H1 (cell line): ENCODE results near the gene CSNK1D. TPM values are rescaled to one million over a fixed set of nuclear protein-coding genes. Genes with fewer than 3 reads are reported as not detected.
A peak's percentile ranks its signal among the peaks of the same experiment; 100 is the strongest.

Experiments
- CTCF ChIA-PET: fragments of 300-600 bp; sonication (Branson Sonifier 250); formaldehyde crosslinking; loops from one replicate; lab custom pipeline; 2021; ENCODE audit not compliant: partially characterized antibody; lab: Charles Lee
- POLR2A ChIA-PET: fragments of 300-600 bp; sonication (Branson Sonifier 250); formaldehyde crosslinking; loops from one replicate; lab custom pipeline; 2021; ENCODE audit warnings: inconsistent platforms; ENCODE audit not compliant: partially characterized antibody; lab: Charles Lee
- DNase-seq, 2 experiments: peaks; one replicate each; pipeline versions ENCODE4 v3.0.0 to v3.0.0-alpha.2; 2010 to 2022; ENCODE audit warnings: low spot score in 2 of 2, low read depth in 1 of 2, mixed read lengths in 1 of 2
- FAIRE-seq: peaks from 2 replicates; lab custom pipeline; 2011; peaks lifted over from hg19 to GRCh38; lab: Jason Lieb, UNC
- H2AFZ ChIP-seq: 2 replicates; pipeline ENCODE4 v1.8.1; 2012; ENCODE audit warnings: low read length, inconsistent platforms
- H2AK5ac ChIP-seq: 2 replicates; pipeline ENCODE4 v1.6.1; 2013; ENCODE audit warnings: low read depth, low read length
- H2BK120ac ChIP-seq: replicated peaks from 2 replicates; pipeline ENCODE3; 2013; ENCODE audit warnings: low read depth, low read length, inconsistent platforms
- H2BK12ac ChIP-seq: 2 replicates; pipeline ENCODE4 v1.6.1; 2013; ENCODE audit warnings: low read depth, low read length
- H2BK15ac ChIP-seq: 2 replicates; pipeline ENCODE4 v1.6.1; 2013; ENCODE audit warnings: low read length
- H2BK20ac ChIP-seq: 2 replicates; pipeline ENCODE4 v1.6.1; 2013; ENCODE audit warnings: low read length
- H2BK5ac ChIP-seq: 2 replicates; pipeline ENCODE4 v1.6.1; 2013; ENCODE audit warnings: low read depth, low read length
- H3K14ac ChIP-seq: 2 replicates; pipeline ENCODE4 v1.6.1; 2013; ENCODE audit warnings: inconsistent platforms; ENCODE audit not compliant: insufficient read length
- H3K18ac ChIP-seq: 2 replicates; pipeline ENCODE4 v1.6.1; 2013; ENCODE audit warnings: low read length; ENCODE audit errors: extremely low read depth
- H3K23ac ChIP-seq: 2 replicates; pipeline ENCODE4 v1.6.1; 2013; ENCODE audit warnings: inconsistent platforms; ENCODE audit not compliant: insufficient read length
- H3K23me2 ChIP-seq: 2 replicates; pipeline ENCODE4 v1.6.1; 2013; ENCODE audit warnings: low read depth, low read length
- H3K27ac ChIP-seq: 2 replicates; pipeline ENCODE4 v1.6.1; 2011; ENCODE audit warnings: low read depth, low read length, inconsistent platforms
- H3K27me3 ChIP-seq, 4 experiments: replicated peaks in 1 of 4; 1 replicate in 1 of 4; 2 replicates in 3 of 4; pipeline versions ENCODE4 v1.6.1 to v1.8.1; 2011 to 2013; ENCODE audit warnings: low read length in 3 of 4, mild to moderate bottlenecking in 3 of 4, inconsistent platforms in 2 of 4, mixed read lengths in 2 of 4, moderate library complexity in 1 of 4; ENCODE audit not compliant: control insufficient read depth in 3 of 4, insufficient read depth in 3 of 4; ENCODE audit errors: extremely low read depth in 1 of 4
- H3K36me3 ChIP-seq, 4 experiments: 2 replicates each; pipeline versions ENCODE4 v1.6.1 to v1.8.1; 2011 to 2013; ENCODE audit warnings: mild to moderate bottlenecking in 4 of 4, low read length in 3 of 4, moderate library complexity in 2 of 4, control low read depth in 1 of 4, inconsistent platforms in 1 of 4; ENCODE audit not compliant: insufficient read depth in 4 of 4, control insufficient read depth in 2 of 4
- H3K4ac ChIP-seq: replicated peaks from 2 replicates; pipeline ENCODE3; 2013; ENCODE audit warnings: low read length, low read depth, mixed read lengths, inconsistent platforms; ENCODE audit not compliant: insufficient read length
- H3K4me1 ChIP-seq, 4 experiments: replicated peaks in 1 of 4; 1 replicate in 1 of 4; 2 replicates in 3 of 4; pipeline versions ENCODE4 v1.6.1 to v1.8.1; 2011 to 2013; ENCODE audit warnings: low read length in 3 of 4, inconsistent platforms in 2 of 4, mixed read lengths in 1 of 4; ENCODE audit not compliant: insufficient read depth in 4 of 4, control insufficient read depth in 3 of 4
- H3K4me2 ChIP-seq, 2 experiments: 2 replicates each; pipeline versions ENCODE4 v1.6.1 to v1.8.1; 2011 to 2013; ENCODE audit warnings: low read depth in 2 of 2, low read length in 2 of 2, control low read depth in 1 of 2, inconsistent platforms in 1 of 2, mild to moderate bottlenecking in 1 of 2; ENCODE audit not compliant: insufficient read depth in 1 of 2
- H3K4me3 ChIP-seq, 4 experiments: fragments of 200-600, 300-600 bp in 1 of 4; sonication (generic), shearing (Covaris generic), sonication (Bioruptor Twin) in 1 of 4; 2 replicates each; pipeline versions ENCODE4 v1.5.1 to v1.8.1; 2011 to 2016; ENCODE audit warnings: low read length in 4 of 4, low read depth in 3 of 4, control low read depth in 2 of 4, inconsistent platforms in 2 of 4, mild to moderate bottlenecking in 2 of 4, mixed read lengths in 1 of 4, moderate library complexity in 1 of 4; ENCODE audit not compliant: insufficient read depth in 2 of 4; ENCODE audit errors: extremely low read depth in 1 of 4
- H3K56ac ChIP-seq: replicated peaks from 2 replicates; pipeline ENCODE3; 2013; ENCODE audit warnings: low read depth, mild to moderate bottlenecking, mixed read lengths, low read length, inconsistent platforms; ENCODE audit not compliant: insufficient read length
- H3K79me1 ChIP-seq: 2 replicates; pipeline ENCODE4 v1.6.1; 2013; ENCODE audit warnings: low read depth, low read length, control low read depth
- H3K79me2 ChIP-seq, 2 experiments: 2 replicates each; pipeline versions ENCODE4 v1.6.1 to v1.8.1; 2012 to 2013; ENCODE audit warnings: low read length in 2 of 2, mild to moderate bottlenecking in 2 of 2, inconsistent platforms in 1 of 2; ENCODE audit not compliant: insufficient read depth in 2 of 2, control insufficient read depth in 1 of 2
- H3K9ac ChIP-seq, 4 experiments: replicated peaks in 1 of 4; 1 replicate in 1 of 4; 2 replicates in 3 of 4; pipeline versions ENCODE4 v1.6.1 to v1.8.1; 2011 to 2013; ENCODE audit warnings: low read depth in 3 of 4, low read length in 3 of 4, control low read depth in 2 of 4, mild to moderate bottlenecking in 2 of 4, moderate library complexity in 2 of 4, inconsistent platforms in 1 of 4; ENCODE audit errors: extremely low read depth in 1 of 4
- H3K9me3 ChIP-seq, 2 experiments: 2 replicates each; pipeline versions ENCODE4 v1.6.1 to v1.8.1; 2012 to 2013; ENCODE audit warnings: mild to moderate bottlenecking in 2 of 2, moderate library complexity in 2 of 2, control low read depth in 1 of 2, inconsistent platforms in 1 of 2, low read depth in 1 of 2, low read length in 1 of 2, mixed read lengths in 1 of 2; ENCODE audit not compliant: insufficient read depth in 2 of 2
- H4K20me1 ChIP-seq, 2 experiments: replicated peaks in 1 of 2; 2 replicates each; pipeline versions ENCODE3 to v1.8.1; 2011 to 2013; ENCODE audit warnings: inconsistent platforms in 2 of 2, low read length in 2 of 2, mild to moderate bottlenecking in 1 of 2; ENCODE audit not compliant: insufficient read depth in 2 of 2, control insufficient read depth in 1 of 2
- H4K5ac ChIP-seq: 2 replicates; pipeline ENCODE4 v1.6.1; 2013; ENCODE audit warnings: low read length, low read depth, mixed read lengths, inconsistent platforms; ENCODE audit not compliant: insufficient read length
- H4K8ac ChIP-seq: 2 replicates; pipeline ENCODE4 v1.8.0; 2013; ENCODE audit warnings: mild to moderate bottlenecking, moderate library complexity, low read length, inconsistent platforms; ENCODE audit not compliant: insufficient read depth; ENCODE audit errors: extremely low read depth
- H4K91ac ChIP-seq: replicated peaks from 2 replicates; pipeline ENCODE3; 2013; ENCODE audit warnings: low read length, mixed read lengths, inconsistent platforms; ENCODE audit not compliant: insufficient read length
- EZH2 ChIP-seq: fragments of 200-600 bp; sonication (generic); IDR thresholded peaks from 2 replicates; pipeline ENCODE4 v1.7.1; 2012; ENCODE audit warnings: low read depth, mild to moderate bottlenecking, moderate library complexity, low read length, inconsistent platforms; ENCODE audit not compliant: severe bottlenecking
- SUZ12 ChIP-seq: fragments of 200-600 bp; sonication (generic); IDR thresholded peaks from 2 replicates; pipeline ENCODE4 v1.6.1; 2012; ENCODE audit warnings: mild to moderate bottlenecking, inconsistent platforms, low read length, moderate library complexity, mixed read lengths
- WGBS, 2 experiments: shearing (Covaris generic) in 1 of 2; methylation state at CpG; one replicate each; pipeline versions ENCODE4 v1.1.6 to v1.1.7; 2013 to 2015; ENCODE audit warnings: low lambda C conversion rate in 2 of 2, mixed read lengths in 2 of 2, inconsistent platforms in 1 of 2, low coverage in 1 of 2, missing lambda C conversion rate in 1 of 2; ENCODE audit not compliant: insufficient replicate concordance in 2 of 2, insufficient coverage in 1 of 2, insufficient read length in 1 of 2; ENCODE audit errors: extremely low coverage in 1 of 2, missing lambda C conversion rate in 1 of 2; 5-methylcytosine and 5-hydroxymethylcytosine counted together
- polyA plus RNA-seq, 7 experiments: library from polyadenylated mRNA; depleted of rRNA in 3 of 7; stranded (reverse) in 5 of 7; unstranded in 2 of 7; fragments of >200 nt in 5 of 7; fragments of 200-250 nt in 2 of 7; gene quantifications; 1 replicate in 5 of 7; 2 replicates in 1 of 7; 4 replicates in 1 of 7; pipeline versions ENCODE4 v1.2.1 to v1.2.3, GENCODE V29; 2011 to 2013; ENCODE audit warnings: missing spikeins in 2 of 7, mixed read lengths in 2 of 7
- total RNA-seq: library from RNA; stranded (reverse); fragmentation: NEBNext Ultra II Directional; extraction: Animal tissue kit (Norgen Biotek cat#: 25700); gene quantifications from 2 replicates; pipeline ENCODE4 v1.2.1, GENCODE V29; 2021

CSNK1D gene
- total and polyA plus RNA-seq, 2 of the 8 experiments (the other 6 are each of a cell fraction or from before 2014, with no cell fraction given): 73.5 to 103 TPM

DNA sequence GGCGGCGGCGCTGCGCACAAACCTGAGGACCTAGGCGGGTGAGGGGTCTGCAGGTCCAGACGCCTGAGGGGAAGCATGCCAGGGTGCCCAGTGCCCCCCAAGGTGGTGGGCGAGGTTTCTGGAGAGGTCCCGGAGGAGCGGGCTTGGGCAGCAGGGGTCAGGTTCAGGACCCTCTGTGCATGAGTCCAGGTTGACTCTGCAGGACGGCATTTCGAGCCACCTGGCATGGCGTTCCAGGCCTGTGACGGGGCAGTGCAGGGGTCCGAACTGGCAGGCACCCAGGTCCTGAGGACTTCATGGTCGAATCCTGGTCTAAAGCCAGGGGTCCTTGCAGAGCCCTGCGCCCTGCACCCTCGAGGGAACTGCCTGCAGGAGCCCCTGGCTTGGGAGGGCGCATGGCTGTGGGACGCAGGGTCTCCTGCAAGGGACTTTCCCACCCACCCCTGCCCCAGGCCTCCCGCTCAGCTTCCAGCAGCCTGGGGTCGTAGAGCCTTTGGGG lies 41.1 kb downstream of the CSNK1D start:
- Histone ChIP-seq H2AFZ (no peak overlapping the region), H2BK120ac (no peak overlapping the region), H3K23me2 (peaks cover 11% of the 10 kb centered on the region; the same call in 1 of the 2 replicates), H3K4me1 (peaks cover 0 to 18% (median 6%) of the 10 kb centered on the region in 4 experiments; a peak in 6 of 7 replicates), H3K4me2 (peak overlapping the region; percentile 67 to 86), H2BK12ac (no peak overlapping the region), H3K36me3 (peaks cover 0 to 3% (median 0%) of the 10 kb centered on the region in 4 experiments; a peak in 1 of 8 replicates), H3K18ac (no peak overlapping the region), H3K9me3 (no peaks in the 10 kb centered on the region; a peak in 1 of 4 replicates)
- TF ChIP-seq SUZ12 (0 out of 2 replicates have a peak, but pooled peaks have one; percentile 9), EZH2 (no peak)
- TF ChIP-seq, all 59 proteins: peak for 1
- Histone ChIP-seq H3K23ac (no peak overlapping the region), H3K27me3 (peaks cover 28 to 55% (median 49%) of the 10 kb centered on the region in 4 experiments), H3K56ac (no peak overlapping the region), H2AK5ac (no peak overlapping the region), H3K27ac (no peak overlapping the region), H3K14ac (no peak overlapping the region), H3K4me3 (peak overlapping the region in 2 of 4 experiments; percentile 43 to 65; a peak in 3 of 8 replicates), H2BK20ac (no peak overlapping the region), H4K8ac (0 out of 2 replicates have a peak overlapping the region, but pooled peaks have one; percentile 14), H4K91ac (no peak overlapping the region), H4K20me1 (peaks cover 9 to 16% of the 10 kb centered on the region in 2 experiments), H2BK5ac (peak overlapping the region; percentile 44; the same call in 1 of the 2 replicates), H3K79me2 (no peaks in the 10 kb centered on the region), H3K79me1 (no peaks in the 10 kb centered on the region; the same call in 1 of the 2 replicates), H3K4ac (no peak overlapping the region), H2BK15ac (no peak overlapping the region), H3K9ac (no peak overlapping the region), H4K5ac (no peak overlapping the region)
- 72% methylated on average over 18 of the region's 21 CpGs; no CpG with 5 or more reads in 1 of the 2 experiments for whole genome bisulfite sequencing, 2 experiments
- ChIA-PET POLR2A (interaction anchor here (0.6 to 1.6 kb wide), 3 partner anchors 9 to 17 kb away, joined by 3 to 8 read pairs (median 5); no protein-coding TSS in a partner anchor), CTCF (interaction anchor here (1.0 to 1.6 kb wide), 4 partner anchors 9 to 53 kb away, joined by 3 read pairs; no protein-coding TSS in a partner anchor)
- DNase-seq (no peak), FAIRE-seq (no peak)
